Cardiac muscle cell (in vitro differentiated cells and primary cell): ENCODE measurements around the gene CNTNAP2. TPM values are rescaled to one million over a fixed set of nuclear protein-coding genes. Genes with fewer than 3 reads are reported as not detected.

Source experiments
- DNase-seq, 2 donors: peaks; one replicate each; pipeline versions ENCODE4 v3.0.0 to v3.0.0-alpha.2; 2010 to 2017; ENCODE audit warnings: low read depth in 1 of 2, low spot score in 1 of 2
- H3K27ac ChIP-seq: fragments of 200-600 bp; sonication (generic); 2 replicates; pipeline ENCODE4 v1.5.1; 2016
- H3K27me3 ChIP-seq: fragments of 200-600 bp; sonication (generic); 2 replicates; pipeline ENCODE4 v1.6.0; 2016; ENCODE audit warnings: control low read depth
- H3K36me3 ChIP-seq: fragments of 200-600 bp; sonication (generic); 2 replicates; pipeline ENCODE4 v1.5.1; 2016; ENCODE audit warnings: control low read depth
- H3K4me1 ChIP-seq: fragments of 200-600 bp; sonication (generic); 2 replicates; pipeline ENCODE4 v1.8.1; 2017; ENCODE audit warnings: low read depth, mild to moderate bottlenecking, mixed run types
- H3K4me3 ChIP-seq: fragments of 200-600 bp; sonication (generic); 2 replicates; pipeline ENCODE4 v1.5.1; 2016; ENCODE audit warnings: mild to moderate bottlenecking
- H3K9me3 ChIP-seq: fragments of 200-600 bp; sonication (generic); 2 replicates; pipeline ENCODE4 v1.5.1; 2017; ENCODE audit warnings: low read depth, mild to moderate bottlenecking, control low read depth
- polyA plus RNA-seq: library from polyadenylated mRNA; unstranded; fragments of >200 nt; fragmentation: Nextera tagmentation; extraction: Ambion mirVana; gene quantifications from 2 replicates; pipeline ENCODE4 v1.2.1, GENCODE V29; 2016
- total RNA-seq: library from RNA; depleted of rRNA; stranded (reverse); fragments of >200 nt; gene quantifications from 2 replicates; pipeline ENCODE4 v1.2.3, GENCODE V29; 2016
- TF ChIP-seq, protein P1 (sequence below): IDR thresholded peaks from 2 replicates; pipeline ENCODE4 v1.5.1; 2012; ENCODE audit warnings: low read depth, mild to moderate bottlenecking, low read length

CNTNAP2 gene
- total and polyA plus RNA-seq, 2 experiments from 2014 or later: 4.8 to 5.1 TPM

DNA sequence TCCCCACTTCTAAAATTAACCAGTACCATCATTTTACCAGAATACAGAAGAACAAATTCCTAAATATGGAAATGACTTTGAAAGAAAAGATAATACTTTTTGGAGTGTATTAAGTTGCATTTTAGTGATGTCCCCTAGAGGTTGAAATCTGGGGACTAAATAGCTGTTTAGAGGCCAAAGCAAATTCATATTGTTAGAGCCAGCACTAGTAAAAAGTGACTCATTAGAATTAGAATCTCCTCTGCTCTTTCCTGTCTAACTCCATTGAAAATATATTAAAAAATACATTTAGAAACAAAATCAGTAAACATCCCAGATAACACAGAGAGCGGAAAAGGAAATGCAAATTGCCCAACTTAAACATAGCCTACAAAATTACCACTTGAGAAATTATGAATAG, 1284.3 kb downstream of the CNTNAP2 start:
- no peaks in the 10 kb centered on the region for H3K27me3 ChIP-seq
- H3K27ac ChIP-seq: no peak overlapping the region
- TF ChIP-seq, protein P1, sequence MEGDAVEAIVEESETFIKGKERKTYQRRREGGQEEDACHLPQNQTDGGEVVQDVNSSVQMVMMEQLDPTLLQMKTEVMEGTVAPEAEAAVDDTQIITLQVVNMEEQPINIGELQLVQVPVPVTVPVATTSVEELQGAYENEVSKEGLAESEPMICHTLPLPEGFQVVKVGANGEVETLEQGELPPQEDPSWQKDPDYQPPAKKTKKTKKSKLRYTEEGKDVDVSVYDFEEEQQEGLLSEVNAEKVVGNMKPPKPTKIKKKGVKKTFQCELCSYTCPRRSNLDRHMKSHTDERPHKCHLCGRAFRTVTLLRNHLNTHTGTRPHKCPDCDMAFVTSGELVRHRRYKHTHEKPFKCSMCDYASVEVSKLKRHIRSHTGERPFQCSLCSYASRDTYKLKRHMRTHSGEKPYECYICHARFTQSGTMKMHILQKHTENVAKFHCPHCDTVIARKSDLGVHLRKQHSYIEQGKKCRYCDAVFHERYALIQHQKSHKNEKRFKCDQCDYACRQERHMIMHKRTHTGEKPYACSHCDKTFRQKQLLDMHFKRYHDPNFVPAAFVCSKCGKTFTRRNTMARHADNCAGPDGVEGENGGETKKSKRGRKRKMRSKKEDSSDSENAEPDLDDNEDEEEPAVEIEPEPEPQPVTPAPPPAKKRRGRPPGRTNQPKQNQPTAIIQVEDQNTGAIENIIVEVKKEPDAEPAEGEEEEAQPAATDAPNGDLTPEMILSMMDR: no peak
- no peaks in the 10 kb centered on the region for H3K9me3 ChIP-seq
- H3K4me1 ChIP-seq: no peaks in the 10 kb centered on the region
- no peak for DNase-seq
- no peak overlapping the region for H3K4me3 ChIP-seq
- H3K36me3 ChIP-seq: no peaks in the 10 kb centered on the region

DNA sequence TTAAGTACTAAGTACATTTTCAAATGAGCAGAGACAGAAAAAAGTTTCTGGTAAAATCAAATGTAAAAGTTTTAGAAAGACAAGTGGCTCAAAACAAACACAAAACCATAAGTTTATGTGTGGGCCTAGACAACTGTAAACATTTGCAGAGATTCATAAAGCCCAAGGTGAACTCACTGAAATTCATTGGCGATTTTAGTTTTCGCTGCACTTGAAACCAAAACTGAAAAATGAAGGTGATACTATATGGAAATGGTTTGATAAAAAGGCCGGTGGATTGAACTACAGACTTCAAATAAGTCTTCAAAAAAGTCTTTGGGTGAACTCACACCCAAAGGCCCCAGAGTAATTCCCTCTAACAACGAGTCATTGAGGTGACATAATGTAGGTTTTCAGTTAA, 1289.0 kb downstream of the CNTNAP2 start:
- Histone ChIP-seq H3K4me1 (no peaks in the 10 kb centered on the region), H3K9me3 (no peaks in the 10 kb centered on the region), H3K27me3 (no peaks in the 10 kb centered on the region), H3K36me3 (no peaks in the 10 kb centered on the region), H3K27ac (no peak overlapping the region), H3K4me3 (no peak overlapping the region)
- no peak for DNase-seq
- TF ChIP-seq, protein P1: no peak

DNA sequence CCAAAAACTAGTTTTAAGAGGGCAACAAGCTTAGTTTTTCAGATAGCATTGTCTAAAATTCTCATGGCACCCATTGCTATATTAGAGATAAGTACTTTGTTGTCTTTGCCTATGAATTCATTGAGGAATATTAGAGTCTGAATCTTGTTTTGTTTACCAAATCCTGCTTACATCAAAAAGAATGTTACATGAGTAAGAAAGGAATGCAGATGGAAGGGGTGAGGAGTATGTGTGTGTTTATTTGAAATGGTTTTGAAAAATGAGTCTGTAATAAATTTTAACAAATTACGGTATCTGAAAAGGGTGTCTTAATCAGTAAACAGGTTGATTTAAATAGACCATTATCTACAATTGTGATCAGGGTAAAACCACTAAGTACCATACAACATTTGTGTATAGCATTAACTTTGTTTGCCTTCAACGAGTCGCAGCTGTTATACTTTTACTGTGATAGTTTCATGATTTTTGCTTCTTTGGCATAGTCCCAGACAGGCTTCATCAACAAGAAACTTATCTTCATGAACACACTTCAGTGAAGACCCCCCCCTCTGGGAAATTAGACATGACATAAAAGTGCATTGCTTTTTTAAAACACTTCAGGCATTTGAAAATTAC, 1290.0 kb downstream of the CNTNAP2 start:
- no peaks in the 10 kb centered on the region for H3K36me3 ChIP-seq
- H3K27me3 ChIP-seq: no peaks in the 10 kb centered on the region
- no peak overlapping the region for H3K27ac ChIP-seq
- H3K4me3 ChIP-seq: no peak overlapping the region
- TF ChIP-seq, protein P1: no peak
- no peaks in the 10 kb centered on the region for H3K4me1 ChIP-seq
- DNase-seq: peak in 1 of 2 donors; percentile 17
- no peaks in the 10 kb centered on the region for H3K9me3 ChIP-seq

DNA sequence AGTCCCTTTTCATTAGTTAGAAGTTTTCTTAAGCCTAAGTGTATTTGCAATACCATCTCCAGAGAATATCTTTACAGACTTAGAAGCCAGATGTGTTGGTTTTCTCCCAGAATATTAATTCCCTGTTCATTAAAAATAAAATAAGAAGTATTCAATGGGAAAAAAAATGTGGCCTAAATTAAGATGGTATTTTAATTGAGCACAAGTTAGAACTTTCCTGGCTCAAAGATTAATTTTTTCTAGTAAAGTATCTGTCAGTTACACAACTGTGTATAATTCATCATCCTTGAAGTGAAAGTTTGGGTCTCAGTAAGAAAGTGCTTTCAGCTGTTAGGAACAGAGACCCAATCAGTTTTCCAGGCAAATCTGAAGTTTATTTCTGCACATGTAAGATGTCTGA, 1294.5 kb downstream of the CNTNAP2 start:
- Histone ChIP-seq H3K27me3 (no peaks in the 10 kb centered on the region), H3K4me3 (no peak overlapping the region), H3K9me3 (no peaks in the 10 kb centered on the region), H3K36me3 (no peaks in the 10 kb centered on the region), H3K27ac (no peak overlapping the region), H3K4me1 (no peaks in the 10 kb centered on the region)
- peak in 1 of 2 donors; percentile 6 for DNase-seq
- TF ChIP-seq, protein P1: no peak

DNA sequence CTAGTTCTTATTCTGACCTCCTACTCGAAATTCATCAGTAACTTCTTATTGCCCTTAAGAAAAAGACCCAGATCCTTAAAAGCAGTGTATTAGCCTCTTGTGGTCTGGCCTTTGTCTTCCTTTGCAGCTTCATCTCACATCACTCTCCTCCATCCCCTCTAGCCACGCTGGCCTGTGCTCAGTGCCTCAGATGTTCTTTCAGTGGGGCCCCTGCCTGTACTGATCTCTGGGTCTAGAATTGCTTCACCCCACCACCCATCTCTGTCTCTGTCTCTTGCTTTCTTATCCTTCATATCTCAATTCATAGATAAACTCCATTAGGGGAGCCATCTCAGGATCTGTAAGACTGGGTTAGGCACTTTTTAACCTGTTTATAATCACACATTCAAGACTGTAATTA, 1295.5 kb downstream of the CNTNAP2 start:
- DNase-seq: peak in 1 of 2 donors; percentile 6
- Histone ChIP-seq H3K4me1 (no peaks in the 10 kb centered on the region), H3K27me3 (no peaks in the 10 kb centered on the region), H3K36me3 (no peaks in the 10 kb centered on the region), H3K27ac (no peak overlapping the region), H3K9me3 (no peaks in the 10 kb centered on the region), H3K4me3 (no peak overlapping the region)
- TF ChIP-seq, protein P1: no peak
